H1 (cell line): ENCODE data around the gene ANKFY1. TPM values are rescaled to one million over a fixed set of nuclear protein-coding genes. Genes with fewer than 3 reads are reported as not detected.

Source experiments
- polyA plus RNA-seq, 7 experiments: library from polyadenylated mRNA; depleted of rRNA in 3 of 7; stranded (reverse) in 5 of 7; unstranded in 2 of 7; fragments of >200 nt in 5 of 7; fragments of 200-250 nt in 2 of 7; gene quantifications; 1 replicate in 5 of 7; 2 replicates in 1 of 7; 4 replicates in 1 of 7; pipeline versions ENCODE4 v1.2.1 to v1.2.3, GENCODE V29; 2011 to 2013; ENCODE audit warnings: missing spikeins in 2 of 7, mixed read lengths in 2 of 7
- small RNA-seq: library from polyadenylated mRNA; stranded (forward); fragments of <200 nt; extraction: miRNeasy Mini kit (QIAGEN cat#:217004); gene quantifications from one replicate; pipeline ENCODE3, GENCODE V24; 2013; ENCODE audit not compliant: insufficient read depth
- total RNA-seq: library from RNA; stranded (reverse); fragmentation: NEBNext Ultra II Directional; extraction: Animal tissue kit (Norgen Biotek cat#: 25700); gene quantifications from 2 replicates; pipeline ENCODE4 v1.2.1, GENCODE V29; 2021

ANKFY1 gene
- total and polyA plus RNA-seq, 2 of the 8 experiments (the other 6 are each of a cell fraction or from before 2014, with no cell fraction given), result 28.3 to 45.3 TPM

Small RNA genes lying within 50 kb of the gene (small RNA-seq; reads per million reads assigned to genes)
- gene RF00019, result not detected

Other genes with a start within 250 kb of the ANKFY1 start
- gene ZZEF1, start 120.9 kb downstream of the ANKFY1 start, total RNA-seq, result 17.8 and 18.3 TPM in 2 replicates
- gene ZZEF1, start 120.9 kb downstream of the ANKFY1 start, polyA plus RNA-seq (2011; rRNA removed), result 5.2 and 7.3 TPM in 2 replicates
- gene CYB5D2, start 120.8 kb downstream of the ANKFY1 start, total RNA-seq, result 4.5 and 5.6 TPM in 2 replicates
- 15.1 and 21.2 TPM in 2 replicates for gene CYB5D2, start 120.8 kb downstream of the ANKFY1 start, polyA plus RNA-seq (2011; rRNA removed)
- gene UBE2G1, start 102.7 kb upstream of the ANKFY1 start, total RNA-seq, result 168 and 170 TPM in 2 replicates
- 57.8 and 73.9 TPM in 2 replicates for gene UBE2G1, start 102.7 kb upstream of the ANKFY1 start, polyA plus RNA-seq (2011; rRNA removed)
- not detected in 2 replicates for gene SPNS3, start 170.0 kb upstream of the ANKFY1 start, total RNA-seq
- 0.08 TPM in 1 of 2 replicates, not detected in the other for gene SPNS3, start 170.0 kb upstream of the ANKFY1 start, polyA plus RNA-seq (2011; rRNA removed)
- gene SPNS2, start 234.9 kb upstream of the ANKFY1 start, total RNA-seq, result 0.98 and 1.5 TPM in 2 replicates
- 1.2 and 1.9 TPM in 2 replicates for gene SPNS2, start 234.9 kb upstream of the ANKFY1 start, polyA plus RNA-seq (2011; rRNA removed)